LNCaP clone FGC (cell line): ENCODE measurements around the gene RBM43.
A peak's percentile ranks its signal among the peaks of the same experiment; 100 is the strongest.
"Not testable (repeated sequence)": the region's sequence is repeated elsewhere in the genome, so short reads cannot be mapped to it uniquely, and the experiment has no call there.

Experiments
- DNase-seq: peaks from one replicate; pipeline ENCODE4 v3.0.0-alpha.2; 2011; ENCODE audit warnings: low read depth
- H3K4me3 ChIP-seq: 2 replicates; pipeline ENCODE4 v1.5.1; 2011; ENCODE audit warnings: mild to moderate bottlenecking, low read depth, low read length, control low read depth
- TF ChIP-seq, protein P1 (sequence below): IDR thresholded peaks from 2 replicates; pipeline ENCODE4 v1.5.1; 2012; ENCODE audit warnings: mild to moderate bottlenecking; ENCODE audit not compliant: control insufficient read depth, insufficient read depth; ENCODE audit errors: extremely low read depth

RBM43 gene

DNA sequence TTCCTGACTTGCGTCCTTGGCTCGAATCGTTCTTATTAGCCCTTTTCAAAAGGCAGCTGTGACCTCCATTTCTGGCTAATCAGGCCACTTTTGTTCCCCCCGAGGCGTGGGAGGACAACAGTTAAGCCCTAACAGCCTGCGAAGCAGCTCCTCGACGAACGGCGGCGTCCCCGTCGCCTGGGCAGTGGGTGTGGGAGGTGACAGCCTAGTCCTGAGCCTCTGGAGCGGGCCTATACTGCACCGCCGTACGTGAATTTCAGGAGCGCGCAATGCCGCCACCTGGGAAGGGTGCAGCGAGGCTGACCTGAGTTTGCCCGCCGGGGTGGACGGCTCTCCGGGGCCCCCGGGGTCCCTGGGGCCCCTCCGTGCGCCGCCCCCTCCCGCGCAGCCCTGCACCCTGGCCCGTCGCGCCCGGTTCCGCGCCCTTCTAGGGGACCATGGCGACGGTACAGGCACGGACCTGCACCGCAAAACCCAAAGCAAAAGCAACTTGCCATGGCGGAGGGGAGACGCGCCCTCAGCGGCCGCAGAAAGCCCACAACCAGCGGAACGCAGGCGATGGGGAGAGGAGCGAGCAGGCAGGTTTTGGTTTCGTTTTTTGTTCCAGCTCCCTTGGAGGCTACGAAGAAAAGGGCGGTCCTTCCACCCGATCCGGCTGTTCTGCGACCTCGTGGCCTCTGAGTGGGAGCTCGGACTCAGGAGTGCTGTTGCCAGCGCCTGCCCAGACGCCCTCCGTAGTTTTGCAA is at the start of gene RBM43:
RBM43 (minus strand) TSS at position 633 of the 746 bp plus-strand sequence; CDS start at position 497, 136 bp downstream.
- no peak for DNase-seq
- TF ChIP-seq, protein P1, sequence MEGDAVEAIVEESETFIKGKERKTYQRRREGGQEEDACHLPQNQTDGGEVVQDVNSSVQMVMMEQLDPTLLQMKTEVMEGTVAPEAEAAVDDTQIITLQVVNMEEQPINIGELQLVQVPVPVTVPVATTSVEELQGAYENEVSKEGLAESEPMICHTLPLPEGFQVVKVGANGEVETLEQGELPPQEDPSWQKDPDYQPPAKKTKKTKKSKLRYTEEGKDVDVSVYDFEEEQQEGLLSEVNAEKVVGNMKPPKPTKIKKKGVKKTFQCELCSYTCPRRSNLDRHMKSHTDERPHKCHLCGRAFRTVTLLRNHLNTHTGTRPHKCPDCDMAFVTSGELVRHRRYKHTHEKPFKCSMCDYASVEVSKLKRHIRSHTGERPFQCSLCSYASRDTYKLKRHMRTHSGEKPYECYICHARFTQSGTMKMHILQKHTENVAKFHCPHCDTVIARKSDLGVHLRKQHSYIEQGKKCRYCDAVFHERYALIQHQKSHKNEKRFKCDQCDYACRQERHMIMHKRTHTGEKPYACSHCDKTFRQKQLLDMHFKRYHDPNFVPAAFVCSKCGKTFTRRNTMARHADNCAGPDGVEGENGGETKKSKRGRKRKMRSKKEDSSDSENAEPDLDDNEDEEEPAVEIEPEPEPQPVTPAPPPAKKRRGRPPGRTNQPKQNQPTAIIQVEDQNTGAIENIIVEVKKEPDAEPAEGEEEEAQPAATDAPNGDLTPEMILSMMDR, result 0 out of 2 replicates have a peak, but pooled peaks have one; percentile 12

DNA sequence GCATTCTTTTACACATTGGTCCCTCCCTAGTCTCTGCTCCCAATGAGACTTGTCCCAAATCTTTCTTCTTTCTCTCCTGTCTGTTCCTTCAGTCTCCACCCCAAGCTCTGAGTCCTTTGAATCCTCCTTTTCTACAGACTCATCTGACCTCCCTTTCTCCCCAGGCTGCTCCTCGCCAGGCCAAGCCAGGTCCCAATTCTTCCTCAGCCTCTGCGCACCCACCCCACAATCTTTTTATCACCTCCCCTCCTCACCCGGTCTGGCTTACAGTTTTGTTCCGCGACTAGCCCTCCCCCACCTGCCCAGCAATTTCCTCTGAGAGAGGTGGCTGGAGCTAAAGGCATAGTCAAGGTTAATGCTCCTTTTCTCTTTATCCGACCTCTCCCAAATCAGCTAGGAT is 48.6 kb upstream of the RBM43 start:
- not testable (repeated sequence) for H3K4me3 ChIP-seq, DNase-seq

More for the DNA sequence above, at the start of gene RBM43:
- peak within 1 kb of the TSS; percentile 64 for H3K4me3 ChIP-seq

DNA sequence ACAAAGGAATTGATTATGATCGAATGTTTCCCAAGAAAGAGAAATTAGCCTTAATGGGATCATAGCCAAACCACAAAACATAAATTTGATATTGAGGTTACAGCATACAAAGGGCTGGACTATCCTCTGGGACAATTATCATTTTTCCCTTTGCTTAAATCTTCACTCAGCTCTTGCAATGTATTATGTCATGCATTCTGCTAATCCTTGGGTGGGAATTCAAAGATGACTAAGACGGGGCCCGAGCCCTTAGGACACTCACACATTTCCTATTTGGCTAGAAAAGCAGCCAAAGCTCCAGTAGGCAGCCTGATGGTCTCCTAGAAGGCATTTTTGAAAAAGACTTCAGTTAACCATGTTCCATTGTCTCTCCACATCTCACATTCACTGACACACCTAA is 45.0 kb upstream of the RBM43 start:
- H3K4me3 ChIP-seq, result no peak overlapping the region
- TF ChIP-seq, protein P1, result no peak
- DNase-seq, result no peak

DNA sequence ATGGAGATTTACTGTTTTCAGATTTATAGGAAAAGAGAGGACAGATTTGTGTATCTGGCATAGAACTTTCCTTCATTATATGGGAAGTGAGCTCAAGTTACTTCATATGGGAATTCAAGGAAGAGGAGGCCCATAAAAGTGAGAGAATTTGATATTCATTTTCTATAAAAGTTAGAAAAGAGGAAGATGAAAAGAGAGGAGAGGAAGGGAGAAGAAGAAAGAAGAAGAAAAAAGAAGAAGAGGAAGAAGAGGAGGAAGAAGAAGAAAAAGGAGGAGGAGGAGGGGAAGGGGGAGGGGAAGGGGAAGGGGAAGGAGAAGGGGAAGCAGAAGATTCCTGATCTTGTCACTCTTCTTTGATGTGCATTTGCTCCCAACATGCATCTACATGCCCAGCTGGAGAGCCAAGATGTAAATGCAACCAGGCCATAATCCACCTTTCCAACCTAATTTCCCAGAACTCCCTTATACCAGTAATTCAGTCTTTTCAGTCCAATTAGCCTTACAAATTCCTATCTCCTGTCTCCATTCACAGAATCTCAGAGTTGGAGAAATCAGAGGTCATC is 43.5 kb upstream of the RBM43 start:
- TF ChIP-seq, protein P1, result no peak
- no peak for DNase-seq
- H3K4me3 ChIP-seq, result no peak overlapping the region

DNA sequence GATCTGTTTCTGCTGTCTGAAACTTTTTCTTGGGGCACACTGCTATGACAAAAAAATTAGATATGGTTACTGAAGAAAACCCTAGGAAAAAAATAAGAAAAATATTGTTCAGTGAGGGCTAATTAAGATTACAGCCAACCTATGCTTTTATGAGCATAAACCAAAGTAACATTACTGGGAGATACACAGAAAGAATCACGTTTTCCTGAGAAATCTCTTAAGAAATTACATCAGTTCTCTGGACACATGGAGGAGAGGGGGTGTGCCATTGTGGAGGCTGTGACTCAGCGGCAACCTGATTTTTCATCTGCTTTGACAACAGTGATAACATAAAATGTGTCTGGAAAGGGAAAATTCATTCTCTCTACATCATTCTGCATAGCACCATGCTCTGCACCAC is 41.2 kb upstream of the RBM43 start:
- no peak for DNase-seq
- no peak overlapping the region for H3K4me3 ChIP-seq
- TF ChIP-seq, protein P1, result no peak

DNA sequence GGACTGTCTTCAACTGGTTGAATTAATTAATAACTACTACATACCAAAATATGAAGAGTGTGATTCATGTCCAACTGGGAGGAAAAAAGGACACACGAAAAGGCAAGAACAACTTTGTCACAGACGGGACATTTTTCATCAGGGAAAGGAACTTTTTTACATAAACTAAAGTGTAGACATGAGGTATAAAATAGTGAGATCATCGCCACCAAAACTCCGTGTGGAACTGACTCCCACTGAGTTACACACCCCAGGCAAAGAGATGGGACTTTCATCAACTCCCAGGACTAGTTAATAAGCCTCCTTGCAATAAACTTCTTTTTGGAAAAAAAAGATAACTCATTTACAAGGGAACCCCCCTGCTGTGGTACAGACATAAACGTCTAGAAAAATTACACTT is 40.7 kb upstream of the RBM43 start:
- DNase-seq, result no peak
- TF ChIP-seq, protein P1, result no peak
- no peak overlapping the region for H3K4me3 ChIP-seq

DNA sequence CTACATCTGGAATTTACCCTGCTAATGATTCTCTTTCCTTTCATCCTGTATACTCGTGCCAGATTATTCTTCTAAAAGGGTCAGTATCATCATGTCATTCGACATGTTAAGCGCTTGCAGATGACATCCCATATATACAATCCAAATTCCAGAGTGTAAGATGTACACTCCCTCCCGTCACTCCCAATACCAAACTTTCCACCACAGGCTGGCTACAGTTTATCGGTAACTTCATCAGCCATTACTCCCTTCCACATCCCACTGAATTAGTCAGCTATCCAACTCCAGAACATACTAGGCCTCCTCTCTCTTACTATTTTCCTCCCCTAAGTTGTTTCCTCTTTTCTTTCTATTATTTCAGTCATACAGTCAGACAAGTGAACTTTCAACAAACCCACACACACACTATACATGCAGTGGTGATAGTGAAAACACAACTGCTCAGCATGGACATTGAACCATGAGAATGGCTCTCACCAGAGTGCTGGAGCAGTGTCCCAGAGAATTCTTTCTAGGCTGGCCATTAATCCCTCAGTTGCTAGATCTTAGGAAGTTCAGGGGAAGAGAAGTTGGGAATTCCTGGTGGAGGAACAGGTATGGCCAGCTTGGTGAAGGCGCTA is 38.4 kb upstream of the RBM43 start:
- TF ChIP-seq, protein P1, result no peak
- H3K4me3 ChIP-seq, result no peak overlapping the region
- DNase-seq, result no peak
